ENCODE measurements around the gene SPATS2L. TPM values are rescaled to one million over a fixed set of nuclear protein-coding genes. Genes with fewer than 3 reads are reported as not detected.

SPATS2L gene
- total RNA-seq, 1 experiment from 2014 or later = 158 TPM

DNA sequence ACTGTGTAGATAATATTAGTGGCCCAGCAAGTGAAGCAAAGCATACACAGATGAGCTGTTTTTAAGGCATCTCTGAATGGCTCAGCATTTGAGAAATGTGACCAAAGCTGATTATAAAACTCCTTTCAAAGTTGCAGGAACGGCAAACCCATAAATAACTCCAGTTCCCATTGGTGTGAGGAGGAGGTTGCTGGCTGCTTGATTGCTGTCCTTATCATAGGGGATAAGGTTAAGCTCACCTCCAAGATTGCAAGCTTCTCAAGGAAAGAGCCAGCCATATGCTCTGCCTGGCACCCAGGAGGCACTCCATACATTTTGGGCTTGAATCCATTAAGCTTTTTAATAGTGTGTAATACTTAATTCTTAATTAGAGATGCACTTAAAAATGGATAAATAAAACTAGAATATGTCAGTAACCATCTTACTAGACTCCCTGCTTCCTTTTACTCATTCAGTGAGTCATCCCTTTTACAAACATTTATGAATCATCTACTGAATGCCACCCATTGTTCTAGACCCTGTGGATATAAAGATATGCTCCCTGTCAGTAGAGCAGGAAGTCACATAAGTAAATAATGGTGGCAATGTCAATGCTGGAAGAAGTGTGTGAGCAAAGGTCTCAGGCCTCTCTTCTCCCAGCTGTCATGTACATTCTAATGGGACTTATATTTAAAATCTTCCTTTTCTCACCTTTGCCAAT is 99.3 kb downstream of the SPATS2L start:
- peak; percentile 98 for DNase-seq (ENCODE audit: low read depth)

DNA sequence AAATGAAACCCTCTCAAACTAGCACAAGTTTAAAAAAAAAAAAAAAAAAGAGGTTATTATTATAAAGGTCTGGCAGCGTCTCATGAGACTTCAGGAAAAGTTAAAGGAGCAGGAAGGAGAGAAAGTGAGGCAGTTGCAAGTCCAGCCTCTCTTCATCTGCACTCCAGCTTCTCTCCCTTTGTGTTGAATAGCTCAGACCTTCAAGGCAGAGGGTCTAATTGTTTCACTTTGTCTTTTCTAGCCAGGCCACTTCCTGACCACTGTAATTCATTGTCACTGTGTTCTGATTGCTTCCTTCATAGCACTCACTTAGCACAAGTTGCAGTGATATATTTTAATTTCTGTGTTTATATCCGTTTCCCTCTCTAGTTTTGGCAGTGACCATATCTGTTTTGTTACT is 99.9 kb downstream of the SPATS2L start:
- DNase-seq (ENCODE audit: low read depth) = peak; percentile 71

DNA sequence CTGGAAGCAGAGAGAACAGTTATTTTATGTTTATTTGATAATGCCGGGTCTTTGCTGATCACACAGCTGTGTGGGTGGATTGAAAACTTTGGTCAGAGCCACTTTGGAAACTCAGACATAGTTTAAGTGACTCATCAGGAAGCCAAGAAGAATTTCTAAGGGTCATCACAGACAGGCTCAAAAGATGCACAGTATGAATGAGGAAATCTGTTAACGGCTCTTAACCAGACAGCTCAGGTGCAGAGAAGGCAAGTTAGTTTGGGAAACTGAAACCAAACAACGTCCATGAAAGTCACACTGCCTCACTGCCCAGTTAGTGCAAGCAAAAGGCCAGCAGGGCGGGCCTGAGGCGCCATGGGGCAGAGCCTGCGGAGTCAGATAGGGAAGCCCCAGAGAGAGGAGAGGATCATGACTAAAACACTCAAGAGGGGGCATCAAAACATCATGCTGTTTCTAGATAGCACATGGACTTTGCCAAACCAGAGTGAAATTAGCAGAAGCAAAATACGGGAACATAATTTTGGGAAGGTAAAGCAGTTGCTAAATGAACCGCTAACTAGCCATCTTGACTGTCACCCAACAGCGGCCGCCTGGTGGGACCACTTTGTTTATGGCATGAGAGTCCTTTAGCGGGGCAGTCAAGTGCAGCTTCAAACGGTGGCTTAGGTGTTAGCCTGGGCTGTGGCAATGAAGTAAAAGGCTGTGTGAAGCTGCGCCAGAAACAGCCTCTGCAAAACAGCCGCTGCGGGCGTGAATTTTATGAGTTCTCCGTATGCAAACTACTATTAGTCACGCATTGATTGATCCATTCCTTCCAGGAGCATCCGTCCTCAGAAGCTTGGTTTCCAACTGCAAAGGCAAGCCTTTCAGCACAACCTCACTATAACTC is 102.2 kb downstream of the SPATS2L start:
- DNase-seq (ENCODE audit: low read depth) = peak; percentile 94

DNA sequence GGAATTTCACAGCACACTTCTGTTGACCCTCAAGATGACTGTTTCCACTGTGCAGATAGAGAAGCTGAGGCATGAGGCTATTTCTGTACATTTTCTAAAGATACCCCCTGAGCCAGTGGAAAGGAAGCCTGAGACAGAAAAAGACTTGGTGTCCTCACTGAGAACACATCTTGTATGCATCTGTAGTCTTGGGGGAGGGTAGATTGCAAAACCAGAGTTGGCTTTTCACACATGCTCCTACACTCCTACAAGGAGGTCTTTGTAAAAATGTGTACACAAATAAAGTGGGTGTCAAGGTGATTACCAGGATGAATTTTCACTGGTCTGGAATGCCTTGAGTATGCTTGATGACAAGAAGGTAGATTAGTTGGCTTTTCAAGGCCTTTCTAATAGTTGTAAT is 105.3 kb downstream of the SPATS2L start:
- DNase-seq (ENCODE audit: low read depth) = peak; percentile 18

DNA sequence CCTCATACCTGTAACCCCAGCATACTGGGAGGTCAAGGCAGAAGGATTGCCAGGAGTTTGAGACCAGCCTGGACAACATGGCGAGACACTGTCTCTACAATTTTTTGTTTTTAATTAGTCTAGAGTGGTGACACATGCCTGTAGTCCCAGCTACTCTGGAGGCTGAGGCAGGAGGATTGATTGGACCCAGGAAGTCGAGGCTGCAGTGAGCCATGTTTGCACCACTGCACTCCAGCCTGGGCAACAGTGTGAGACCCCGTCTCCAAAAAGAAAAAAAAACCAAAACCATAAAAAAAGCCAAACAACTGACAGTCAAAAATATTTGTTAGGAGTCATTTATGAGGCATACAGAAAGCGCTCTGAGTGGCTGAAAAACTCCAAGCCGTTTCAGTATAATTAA is 107.9 kb downstream of the SPATS2L start:
- DNase-seq (ENCODE audit: low read depth) = no peak

DNA sequence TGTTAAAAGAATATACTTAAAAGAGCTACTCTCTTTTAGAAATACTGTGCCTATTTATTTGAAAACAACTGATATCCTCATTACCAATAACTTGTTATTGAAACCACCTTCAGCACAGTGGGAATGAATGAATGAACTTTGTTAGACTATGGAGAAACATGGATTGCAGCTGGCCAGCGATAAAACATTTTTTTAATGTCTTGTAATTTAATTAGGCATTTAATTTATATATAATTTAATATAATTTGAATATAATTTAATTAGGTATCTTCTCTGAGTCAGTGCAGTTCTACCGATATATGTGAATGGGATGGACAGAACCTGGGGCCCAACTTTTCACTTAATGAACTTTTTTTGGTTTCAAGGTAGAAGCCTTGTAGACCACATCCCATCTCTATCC is 109.0 kb downstream of the SPATS2L start:
- DNase-seq (ENCODE audit: low read depth) = no peak

DNA sequence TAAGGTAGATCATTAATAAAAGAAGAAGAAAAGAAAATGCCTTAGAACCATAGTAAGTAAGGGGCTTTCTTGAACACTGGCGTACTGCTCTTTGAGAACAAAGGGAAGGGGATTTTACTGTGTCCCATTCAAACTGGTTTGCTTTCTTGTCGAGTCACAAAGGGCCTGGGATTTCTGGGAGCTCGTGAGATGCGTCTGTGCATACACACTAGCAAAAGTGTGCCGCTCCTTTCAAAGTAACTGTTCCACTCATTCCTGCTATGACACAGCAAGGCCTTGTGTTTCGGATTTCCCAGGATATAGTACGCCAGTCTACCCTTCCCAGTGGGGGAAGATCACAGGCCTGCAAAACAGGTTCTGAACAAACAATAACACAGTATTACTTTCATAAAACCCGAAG is 110.4 kb downstream of the SPATS2L start:
- no peak for DNase-seq (ENCODE audit: low read depth)

DNA sequence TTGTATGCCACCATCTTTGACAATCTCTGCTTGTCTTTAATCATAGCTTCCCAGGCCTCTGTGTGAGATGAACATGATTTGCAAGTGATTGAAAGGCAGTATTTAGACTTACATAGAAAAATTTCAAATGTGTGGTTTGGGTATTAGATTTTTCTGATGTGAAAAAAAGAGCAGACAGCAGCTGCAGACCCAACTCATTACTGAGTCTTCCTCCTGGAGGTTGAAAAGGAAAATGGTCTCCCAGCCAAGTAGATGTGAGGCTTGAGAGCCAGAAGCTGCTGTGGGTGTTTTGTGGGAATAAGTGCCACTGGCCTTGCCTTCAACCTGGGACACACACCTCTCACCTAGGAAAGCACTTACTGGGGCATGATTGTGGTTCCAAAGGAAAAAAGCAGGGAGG is 110.9 kb downstream of the SPATS2L start:
- DNase-seq (ENCODE audit: low read depth) = no peak

DNA sequence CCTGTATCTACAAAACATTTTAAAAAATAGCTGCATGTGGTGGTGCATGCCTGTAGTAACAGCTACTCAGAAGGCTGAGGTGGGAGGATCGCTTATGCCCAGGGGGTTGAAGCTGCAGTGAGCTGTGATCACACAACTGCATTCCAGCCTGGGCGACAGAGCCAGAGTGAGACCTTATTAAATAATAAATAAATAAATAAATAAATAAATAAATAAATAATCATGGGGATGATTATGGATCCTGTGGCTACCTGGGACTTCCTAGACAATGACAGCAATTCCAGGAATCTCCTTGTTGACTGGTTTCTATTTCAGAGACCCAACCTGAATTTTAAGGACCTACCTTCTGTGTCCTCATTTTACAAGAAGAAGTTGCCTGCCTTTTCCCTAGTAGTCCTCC is 111.9 kb downstream of the SPATS2L start:
- DNase-seq (ENCODE audit: low read depth) = no peak

DNA sequence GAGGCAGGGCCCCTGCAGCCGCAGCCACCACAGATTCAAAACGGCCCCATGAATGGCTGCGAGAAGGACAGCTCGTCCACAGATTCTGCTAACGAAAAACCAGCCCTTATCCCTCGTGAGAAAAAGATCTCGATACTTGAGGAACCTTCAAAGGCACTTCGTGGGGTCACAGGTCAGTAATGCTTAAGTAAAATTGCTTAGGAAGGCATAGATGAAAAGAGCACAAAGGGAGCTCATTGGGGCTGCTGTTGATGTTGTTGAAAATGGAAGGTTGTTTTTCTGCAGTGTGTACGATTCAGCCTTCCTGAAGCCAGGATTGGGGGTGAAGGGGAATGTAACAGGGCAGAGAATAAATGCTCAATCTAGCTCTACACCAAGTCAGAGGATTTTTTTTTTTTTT is 112.8 kb downstream of the SPATS2L start:
- no peak for DNase-seq (ENCODE audit: low read depth)

DNA sequence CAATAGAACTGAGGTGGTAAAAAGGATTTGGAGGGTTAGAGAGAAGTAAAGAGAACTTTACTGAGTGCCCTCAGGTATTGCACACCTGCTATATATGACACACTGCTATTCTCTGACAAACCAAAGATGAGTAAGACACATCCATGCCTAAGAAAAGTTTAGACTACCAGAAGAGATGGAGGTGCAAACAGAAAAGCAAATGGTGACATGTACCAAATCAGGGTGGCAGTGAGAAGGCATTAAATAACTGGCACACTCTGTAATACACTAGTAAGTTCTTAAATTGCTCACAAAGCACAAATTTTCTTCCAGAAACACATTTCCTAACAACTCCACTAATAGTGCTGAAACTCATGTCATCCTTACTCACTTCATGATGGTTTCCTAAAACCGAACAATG is 114.8 kb downstream of the SPATS2L start:
- no peak for DNase-seq (ENCODE audit: low read depth)

DNA sequence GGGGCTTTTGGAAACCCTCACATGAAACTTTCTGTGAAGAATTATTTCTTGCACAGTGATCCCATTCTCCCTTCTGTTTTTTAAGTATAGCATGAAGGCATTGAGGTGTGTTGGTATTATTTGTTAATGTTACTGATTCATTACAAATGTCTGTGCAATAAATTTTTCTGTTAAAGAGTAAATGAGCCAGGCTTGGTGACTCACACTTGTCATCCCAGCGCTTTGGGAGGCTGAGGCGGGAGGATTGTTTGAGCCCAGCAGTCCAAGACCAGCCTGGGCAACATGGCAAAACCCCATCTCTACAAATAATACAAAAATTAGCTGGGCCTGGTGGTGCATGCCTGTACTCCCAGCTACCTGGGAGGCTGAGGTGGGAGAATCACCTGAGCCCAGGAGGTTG is 115.6 kb downstream of the SPATS2L start:
- peak; percentile 19 for DNase-seq (ENCODE audit: low read depth)

DNA sequence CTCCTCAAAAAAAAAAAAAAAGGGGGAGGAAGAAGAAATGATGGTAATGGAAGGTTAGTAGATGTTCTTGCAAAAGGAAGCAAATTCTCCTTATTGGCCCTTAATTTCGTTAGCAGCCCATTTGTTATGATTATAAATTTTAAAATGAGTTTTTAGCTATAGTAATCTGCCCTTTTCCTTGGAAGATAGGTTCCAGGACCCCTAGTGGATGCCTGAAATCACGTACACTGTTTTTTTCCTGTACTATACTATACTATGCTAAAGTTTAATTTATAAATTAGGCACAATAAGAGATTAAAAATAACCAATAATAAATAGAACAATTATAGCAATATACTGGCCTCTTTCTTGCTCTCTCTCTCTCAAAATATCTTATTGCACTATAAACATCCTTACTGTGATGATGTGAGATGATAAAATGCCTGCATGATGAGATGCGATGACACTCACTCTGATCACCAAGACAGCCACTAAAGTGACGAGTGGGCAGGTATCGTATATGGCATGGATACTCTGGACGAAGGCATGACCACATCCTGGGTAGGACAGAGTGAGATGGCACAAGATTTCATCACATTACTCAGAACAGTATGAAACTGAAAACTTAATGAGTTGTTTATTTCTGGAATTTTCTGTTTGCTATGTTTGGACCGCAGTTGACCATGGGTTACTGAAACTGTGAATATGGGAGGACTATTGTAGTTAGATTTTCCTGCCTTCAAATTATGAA is 116.2 kb downstream of the SPATS2L start:
- no peak for DNase-seq (ENCODE audit: low read depth)

DNA sequence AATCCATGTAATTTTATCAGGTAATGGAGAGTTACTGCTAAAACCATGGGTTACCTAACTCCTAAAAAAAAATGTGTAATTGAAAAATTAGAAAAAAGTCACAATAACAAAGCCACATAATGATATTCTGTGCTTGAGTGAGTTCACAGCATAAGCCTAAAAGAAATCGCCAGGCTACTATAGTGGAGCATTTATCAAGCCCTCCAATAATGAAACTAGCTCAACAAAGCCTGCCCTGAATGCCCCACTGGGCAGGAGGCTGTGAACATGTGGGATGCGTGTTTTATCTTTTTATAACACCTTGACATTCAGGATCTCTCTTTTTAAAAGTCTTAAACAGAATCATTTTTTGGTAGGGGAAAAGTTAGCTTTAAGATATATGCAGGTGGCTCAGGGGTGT is 117.0 kb downstream of the SPATS2L start:
- no peak for DNase-seq (ENCODE audit: low read depth)

DNA sequence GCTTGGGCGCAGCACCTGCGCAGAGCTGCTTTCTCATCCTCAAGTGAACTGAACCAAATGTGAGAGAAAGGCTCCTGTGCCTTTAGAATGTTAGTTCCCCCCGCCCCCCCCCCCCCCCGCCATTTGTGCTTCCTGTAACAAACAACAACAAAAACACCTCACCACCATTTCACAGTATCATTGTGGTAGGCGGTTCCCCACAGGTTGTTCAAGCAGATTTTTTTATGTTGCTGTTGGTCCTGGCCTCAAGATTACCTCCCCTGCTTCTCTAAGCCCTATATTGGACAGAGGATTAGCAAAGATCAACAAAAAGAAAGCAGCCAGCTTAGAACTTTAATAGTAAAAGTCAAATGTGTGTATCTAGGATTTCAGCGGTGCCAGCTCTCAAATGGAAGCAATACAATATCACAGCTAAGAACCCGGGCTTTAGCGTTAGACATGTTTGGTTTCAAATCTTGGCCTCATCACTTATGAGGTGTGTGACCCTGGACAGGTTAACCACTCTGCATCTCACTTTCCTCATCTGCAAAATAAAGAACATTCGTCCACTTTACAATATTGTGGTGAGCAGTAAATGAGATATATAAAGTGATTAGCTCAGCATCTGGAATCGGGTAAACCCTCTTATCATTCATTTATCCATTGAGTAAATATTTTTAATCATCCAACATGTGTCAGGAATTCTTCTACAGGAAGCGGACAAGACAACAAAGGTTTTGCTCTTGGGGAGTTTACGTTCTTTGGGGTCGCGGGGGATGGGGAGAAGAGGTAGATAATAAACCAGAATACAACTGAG is 118.7 kb downstream of the SPATS2L start:
- DNase-seq (ENCODE audit: low read depth) = no peak

DNA sequence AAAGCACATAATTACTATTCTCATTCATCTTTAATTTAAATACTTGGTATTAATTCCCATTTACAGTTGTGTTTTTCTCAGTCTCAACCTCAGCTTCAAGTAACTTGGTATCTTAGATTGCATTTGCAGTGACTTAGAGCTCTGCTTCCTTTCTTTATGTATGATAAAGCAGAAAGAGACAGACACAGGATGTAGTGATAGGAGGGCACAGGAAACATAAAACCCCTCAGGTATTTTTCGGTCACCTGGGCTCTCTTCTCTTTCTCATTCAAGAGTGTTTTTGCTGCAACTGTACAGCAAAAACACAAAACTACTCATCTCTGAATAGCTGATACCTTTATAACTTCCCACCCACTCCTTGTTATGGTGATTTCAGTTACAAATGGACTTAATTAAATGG is 120.3 kb downstream of the SPATS2L start:
- DNase-seq (ENCODE audit: low read depth) = no peak

DNA sequence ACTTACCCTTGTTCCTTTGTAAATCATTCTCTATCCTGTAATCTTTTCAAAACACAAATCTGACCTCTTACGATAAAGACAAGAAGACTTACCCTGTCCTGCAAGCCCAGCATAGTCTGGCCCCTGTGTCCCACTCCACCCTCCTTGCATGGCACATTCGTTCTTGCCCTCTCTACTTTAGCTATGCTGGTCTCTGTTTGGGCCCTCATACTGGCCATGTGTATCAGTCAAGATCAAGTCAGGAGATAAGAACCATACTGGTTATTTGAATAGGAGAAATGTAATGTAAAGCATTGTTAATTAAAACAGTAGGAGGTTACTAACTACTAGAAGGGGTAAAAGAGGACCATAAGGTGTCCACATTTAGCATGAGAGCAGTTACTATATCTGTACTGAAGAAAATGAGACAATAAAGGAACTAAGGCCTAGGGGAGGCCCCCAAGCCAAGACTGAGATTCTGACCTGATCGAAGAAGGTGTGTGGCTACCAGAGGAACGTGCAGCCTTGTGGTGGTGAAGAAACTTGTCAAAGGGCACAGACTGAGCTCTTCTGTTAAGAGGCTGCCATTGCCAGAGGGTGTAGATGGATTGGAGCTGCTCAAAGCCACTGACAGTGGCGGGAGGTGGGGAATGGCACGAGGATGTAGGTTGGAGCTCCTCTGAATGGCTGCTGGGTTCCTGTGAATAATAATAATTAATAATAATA is 122.6 kb downstream of the SPATS2L start:
- no peak for DNase-seq (ENCODE audit: low read depth)

DNA sequence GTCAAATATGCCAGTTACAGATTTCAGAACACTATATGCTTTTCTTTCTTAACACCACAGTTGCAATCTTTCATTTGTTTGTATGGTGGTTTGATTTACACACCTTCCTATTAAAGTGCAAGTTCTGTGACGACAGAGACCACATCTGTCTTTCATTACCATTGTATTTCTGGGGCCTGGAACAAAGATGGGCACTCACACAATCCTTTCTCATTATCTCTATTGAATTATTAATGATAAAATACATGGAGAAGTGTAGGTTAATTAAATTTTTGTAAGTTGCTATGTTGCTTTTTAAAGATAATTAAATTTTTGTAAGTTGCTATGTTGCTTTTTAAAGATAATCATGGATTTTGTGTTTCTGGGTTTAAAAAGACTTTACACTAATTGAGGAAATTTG is 123.5 kb downstream of the SPATS2L start:
- no peak for DNase-seq (ENCODE audit: low read depth)

DNA sequence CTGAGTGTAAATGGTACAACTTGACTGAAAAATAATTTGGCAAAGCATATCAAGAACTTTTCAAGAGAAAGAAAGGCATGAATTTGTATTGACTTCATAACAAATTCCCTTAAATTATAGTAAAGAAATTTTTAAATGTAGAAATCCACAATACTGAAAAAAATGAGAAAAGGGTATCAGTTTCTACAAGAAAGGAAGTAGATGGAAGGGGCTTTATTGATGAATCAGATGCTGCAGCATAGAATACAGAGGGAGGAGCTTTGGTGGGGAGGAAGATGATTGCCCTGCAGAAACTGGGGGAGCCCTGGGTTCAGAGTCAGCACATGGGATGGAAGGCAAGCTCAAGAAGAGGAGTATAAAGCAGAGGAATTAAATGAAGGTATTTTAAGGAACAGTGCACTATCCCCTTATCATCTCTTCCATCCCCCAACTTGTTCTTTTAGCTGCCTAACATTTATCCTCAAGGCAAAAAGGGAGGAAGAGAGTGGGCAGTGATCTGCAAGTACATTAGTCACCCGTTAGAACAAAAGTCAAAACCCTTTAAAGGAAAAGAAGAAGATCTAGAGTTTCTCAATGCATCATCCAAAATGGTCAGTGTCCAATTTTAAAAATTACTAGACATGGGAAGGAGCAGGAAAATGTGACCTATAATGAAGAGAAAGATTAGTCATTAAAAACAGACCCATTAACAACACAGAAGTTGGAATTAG is 125.7 kb downstream of the SPATS2L start:
- DNase-seq (ENCODE audit: low read depth) = no peak

DNA sequence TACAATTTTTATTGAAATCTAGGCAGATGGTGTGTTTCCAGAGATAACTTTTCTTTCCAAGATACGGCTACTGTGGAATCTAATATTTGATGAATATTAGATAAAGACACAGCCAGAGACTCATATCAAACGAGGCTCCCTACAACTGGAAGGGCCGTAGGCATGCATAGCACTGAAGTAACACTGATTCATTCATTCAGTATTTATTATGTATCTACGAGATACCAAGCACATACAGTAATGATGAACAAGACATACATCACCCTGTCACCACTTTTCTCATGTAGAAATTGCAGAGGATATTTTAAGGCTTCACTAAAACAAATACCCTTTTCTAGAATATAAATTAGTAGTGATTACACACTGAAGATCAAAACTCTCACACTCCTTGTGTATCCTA is 128.9 kb downstream of the SPATS2L start:
- DNase-seq (ENCODE audit: low read depth) = no peak

All from HT1080 (cell line).